DND-41 (cell line): ENCODE measurements around the gene IWS1.

ENCODE experiments used
- ATAC-seq: fragments of 200-7000 bp; cut with Tn5 transposase; 3 replicates; pipeline ENCODE4 v1.9.1; 2021; ENCODE audit warnings: low read depth; ENCODE audit not compliant: insufficient read depth
- DNase-seq: peaks from one replicate; pipeline ENCODE4 v3.0.0-alpha.2; 2020
- H2AFZ ChIP-seq: 2 replicates; pipeline ENCODE4 v1.6.0; 2012; ENCODE audit warnings: low read depth, low read length
- H3K27ac ChIP-seq: 2 replicates; pipeline ENCODE4 v1.5.1; 2012; ENCODE audit warnings: low read length, inconsistent platforms
- H3K27me3 ChIP-seq: fragments of 200-600 bp; sonication (generic); 2 replicates; pipeline ENCODE4 v1.6.0; 2012; ENCODE audit warnings: low read length, mild to moderate bottlenecking, inconsistent platforms; ENCODE audit not compliant: insufficient read depth, poor library complexity
- H3K36me3 ChIP-seq: 2 replicates; pipeline ENCODE4 v1.5.1; 2012; ENCODE audit warnings: low read length, inconsistent platforms; ENCODE audit not compliant: insufficient read depth
- H3K4me1 ChIP-seq: 2 replicates; pipeline ENCODE4 v1.5.1; 2012; ENCODE audit warnings: mild to moderate bottlenecking, low read length; ENCODE audit not compliant: insufficient read depth
- H3K4me2 ChIP-seq: 2 replicates; pipeline ENCODE4 v1.6.0; 2012; ENCODE audit warnings: mild to moderate bottlenecking, moderate library complexity, low read length, inconsistent platforms; ENCODE audit not compliant: insufficient read depth
- H3K4me3 ChIP-seq, 2 experiments: fragments of 200-600 bp in 1 of 2; shearing (Covaris generic) in 1 of 2; 2 replicates each; pipeline ENCODE4 v1.5.1; 2012 to 2016; ENCODE audit warnings: inconsistent platforms in 2 of 2, low read length in 2 of 2, mild to moderate bottlenecking in 2 of 2, low read depth in 1 of 2, moderate library complexity in 1 of 2
- H3K79me2 ChIP-seq: 2 replicates; pipeline ENCODE4 v1.6.0; 2012; ENCODE audit warnings: low read length, inconsistent platforms; ENCODE audit not compliant: insufficient read depth
- H3K9ac ChIP-seq: 2 replicates; pipeline ENCODE4 v1.6.0; 2012; ENCODE audit warnings: low read depth, mild to moderate bottlenecking, inconsistent platforms, low read length, moderate library complexity
- H3K9me3 ChIP-seq: 2 replicates; pipeline ENCODE4 v1.5.1; 2012; ENCODE audit warnings: low read length, moderate library complexity, mild to moderate bottlenecking, inconsistent platforms; ENCODE audit not compliant: insufficient read depth, severe bottlenecking
- H4K20me1 ChIP-seq: 2 replicates; pipeline ENCODE4 v1.6.0; 2012; ENCODE audit warnings: low read length; ENCODE audit not compliant: insufficient read depth
- EZH2 ChIP-seq: IDR thresholded peaks from 3 replicates; pipeline ENCODE4 v1.6.1; 2012; ENCODE audit warnings: borderline replicate concordance, low read depth, mild to moderate bottlenecking, moderate library complexity, low read length, inconsistent platforms; ENCODE audit not compliant: severe bottlenecking
- TF ChIP-seq, protein P1 (sequence below): IDR thresholded peaks from 2 replicates; pipeline ENCODE4 v1.5.1; 2012; ENCODE audit warnings: borderline replicate concordance, low read length, moderate library complexity, mild to moderate bottlenecking; ENCODE audit not compliant: poor library complexity, severe bottlenecking; ENCODE audit errors: extremely low read depth

IWS1 gene

DNA sequence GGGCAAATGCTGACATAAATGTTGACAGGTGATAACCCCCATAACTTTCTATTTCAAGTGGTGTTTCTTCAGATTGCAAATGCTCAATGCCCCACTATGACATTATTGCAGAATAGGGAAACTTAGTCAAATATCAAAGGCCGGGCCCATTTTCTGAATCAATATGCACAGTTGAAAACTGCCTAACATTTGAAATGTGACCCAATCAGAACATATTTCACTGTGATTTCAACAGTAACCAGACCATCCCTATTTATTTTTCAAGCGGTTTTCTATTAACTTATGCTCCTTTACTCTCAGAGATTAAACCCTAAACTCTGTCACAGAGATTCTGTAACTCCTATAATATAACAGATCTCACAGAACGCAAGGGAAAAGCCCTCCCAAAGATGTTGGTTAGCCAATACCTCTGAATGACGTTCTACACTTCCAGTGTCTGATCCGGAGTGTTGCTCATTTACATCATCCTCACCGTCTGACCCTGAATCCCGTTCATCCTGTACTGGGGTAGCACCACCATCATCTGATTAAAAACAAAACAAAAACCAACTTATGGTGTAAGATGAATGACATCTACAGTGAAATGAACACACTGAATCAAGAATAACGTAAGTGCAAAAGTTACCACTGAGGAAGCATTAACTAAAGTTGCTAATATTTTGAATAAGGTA lies 2.9 kb downstream of the IWS1 start:
- no peak for ATAC-seq
- DNase-seq = no peak
- no peaks in the 10 kb centered on the region for H3K9me3 ChIP-seq
- TF ChIP-seq EZH2 = no peak
- TF ChIP-seq, protein P1, sequence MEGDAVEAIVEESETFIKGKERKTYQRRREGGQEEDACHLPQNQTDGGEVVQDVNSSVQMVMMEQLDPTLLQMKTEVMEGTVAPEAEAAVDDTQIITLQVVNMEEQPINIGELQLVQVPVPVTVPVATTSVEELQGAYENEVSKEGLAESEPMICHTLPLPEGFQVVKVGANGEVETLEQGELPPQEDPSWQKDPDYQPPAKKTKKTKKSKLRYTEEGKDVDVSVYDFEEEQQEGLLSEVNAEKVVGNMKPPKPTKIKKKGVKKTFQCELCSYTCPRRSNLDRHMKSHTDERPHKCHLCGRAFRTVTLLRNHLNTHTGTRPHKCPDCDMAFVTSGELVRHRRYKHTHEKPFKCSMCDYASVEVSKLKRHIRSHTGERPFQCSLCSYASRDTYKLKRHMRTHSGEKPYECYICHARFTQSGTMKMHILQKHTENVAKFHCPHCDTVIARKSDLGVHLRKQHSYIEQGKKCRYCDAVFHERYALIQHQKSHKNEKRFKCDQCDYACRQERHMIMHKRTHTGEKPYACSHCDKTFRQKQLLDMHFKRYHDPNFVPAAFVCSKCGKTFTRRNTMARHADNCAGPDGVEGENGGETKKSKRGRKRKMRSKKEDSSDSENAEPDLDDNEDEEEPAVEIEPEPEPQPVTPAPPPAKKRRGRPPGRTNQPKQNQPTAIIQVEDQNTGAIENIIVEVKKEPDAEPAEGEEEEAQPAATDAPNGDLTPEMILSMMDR = no peak
- H4K20me1 ChIP-seq = peaks cover 36% of the 10 kb centered on the region; the same call in 1 of the 2 replicates
- H3K79me2 ChIP-seq = peaks cover 81% of the 10 kb centered on the region
- no peak overlapping the region for H2AFZ ChIP-seq
- H3K36me3 ChIP-seq = peaks cover 60% of the 10 kb centered on the region
- peaks cover 53% of the 10 kb centered on the region for H3K4me1 ChIP-seq
- H3K4me3 ChIP-seq = peak overlapping the region in 1 of 2 experiments; percentile 89; a peak in 1 of 4 replicates
- H3K27ac ChIP-seq = no peak overlapping the region
- H3K4me2 ChIP-seq = peak overlapping the region; percentile 91
- no peak overlapping the region for H3K9ac ChIP-seq
- H3K27me3 ChIP-seq = no peaks in the 10 kb centered on the region

DNA sequence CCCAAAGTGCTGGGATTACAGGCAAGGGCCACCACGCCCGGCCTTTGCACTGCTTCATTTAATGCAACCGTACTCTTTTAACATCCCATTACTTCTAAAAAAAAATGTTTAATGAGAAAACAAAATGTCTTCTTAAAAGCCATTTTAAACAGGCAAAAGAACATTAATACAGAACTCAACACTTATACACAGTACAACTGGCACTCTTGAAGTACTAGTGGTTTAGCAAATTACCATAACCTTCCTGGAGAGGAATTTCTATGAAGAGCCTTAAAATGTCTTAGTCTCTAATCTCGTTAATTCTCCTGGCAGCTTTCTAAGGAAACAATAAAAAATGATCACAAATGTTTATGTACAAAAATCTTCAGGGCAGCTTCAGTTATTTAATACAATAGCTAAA lies 5.9 kb downstream of the IWS1 start:
- Histone ChIP-seq H4K20me1 (peaks cover 62% of the 10 kb centered on the region), H2AFZ (no peak overlapping the region), H3K4me2 (no peak overlapping the region), H3K79me2 (peaks cover 100% of the 10 kb centered on the region), H3K27ac (no peak overlapping the region), H3K9ac (no peak overlapping the region), H3K9me3 (no peaks in the 10 kb centered on the region), H3K36me3 (peaks cover 84% of the 10 kb centered on the region), H3K4me3 (no peak overlapping the region), H3K27me3 (no peaks in the 10 kb centered on the region), H3K4me1 (peaks cover 35% of the 10 kb centered on the region)
- no peak for ATAC-seq
- DNase-seq = no peak
- TF ChIP-seq, protein P1 = no peak
- TF ChIP-seq EZH2 = no peak

DNA sequence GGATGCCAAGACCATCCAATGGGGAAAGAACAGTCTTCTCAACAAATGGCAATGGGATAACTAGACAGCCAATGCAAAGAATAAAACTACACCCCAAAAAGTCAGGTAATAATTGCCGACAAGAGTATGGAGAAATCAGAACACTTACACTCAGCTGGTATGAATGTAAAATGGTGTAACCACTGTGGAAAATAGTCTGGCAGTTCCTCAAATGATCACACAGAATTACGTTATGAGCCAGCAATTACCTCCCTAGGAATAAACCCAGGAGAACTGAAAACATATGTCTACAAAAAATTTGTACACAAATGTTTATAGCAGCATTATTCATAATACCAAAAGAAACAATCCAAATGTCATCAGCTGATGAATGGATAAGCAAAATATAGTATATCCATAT lies 8.8 kb downstream of the IWS1 start:
- no peaks in the 10 kb centered on the region for H3K27me3 ChIP-seq
- H3K4me1 ChIP-seq = peaks cover 14% of the 10 kb centered on the region
- TF ChIP-seq, protein P1 = no peak
- TF ChIP-seq EZH2 = no peak
- no peak overlapping the region for H2AFZ ChIP-seq
- H3K9me3 ChIP-seq = no peaks in the 10 kb centered on the region
- peaks cover 91% of the 10 kb centered on the region for H3K36me3 ChIP-seq
- ATAC-seq (no peak), DNase-seq (no peak)
- H3K4me2 ChIP-seq = no peak overlapping the region
- no peak overlapping the region for H3K27ac ChIP-seq
- no peak overlapping the region for H3K4me3 ChIP-seq
- peaks cover 62% of the 10 kb centered on the region for H4K20me1 ChIP-seq
- no peak overlapping the region for H3K9ac ChIP-seq
- H3K79me2 ChIP-seq = peaks cover 100% of the 10 kb centered on the region
